ENCODE measurements around the gene MRPS33.

MRPS33 gene

GRCh38 chr7:140998715-140999114 is 16.0 kb downstream of the MRPS33 start:
- DNase-seq (ENCODE audit: low read depth, low spot score), result no peak
- in situ Hi-C loops (cut with HindIII; ENCODE audit: low sequenced_read_pairs), result no loop called here
- TF ChIP-seq, protein P1, sequence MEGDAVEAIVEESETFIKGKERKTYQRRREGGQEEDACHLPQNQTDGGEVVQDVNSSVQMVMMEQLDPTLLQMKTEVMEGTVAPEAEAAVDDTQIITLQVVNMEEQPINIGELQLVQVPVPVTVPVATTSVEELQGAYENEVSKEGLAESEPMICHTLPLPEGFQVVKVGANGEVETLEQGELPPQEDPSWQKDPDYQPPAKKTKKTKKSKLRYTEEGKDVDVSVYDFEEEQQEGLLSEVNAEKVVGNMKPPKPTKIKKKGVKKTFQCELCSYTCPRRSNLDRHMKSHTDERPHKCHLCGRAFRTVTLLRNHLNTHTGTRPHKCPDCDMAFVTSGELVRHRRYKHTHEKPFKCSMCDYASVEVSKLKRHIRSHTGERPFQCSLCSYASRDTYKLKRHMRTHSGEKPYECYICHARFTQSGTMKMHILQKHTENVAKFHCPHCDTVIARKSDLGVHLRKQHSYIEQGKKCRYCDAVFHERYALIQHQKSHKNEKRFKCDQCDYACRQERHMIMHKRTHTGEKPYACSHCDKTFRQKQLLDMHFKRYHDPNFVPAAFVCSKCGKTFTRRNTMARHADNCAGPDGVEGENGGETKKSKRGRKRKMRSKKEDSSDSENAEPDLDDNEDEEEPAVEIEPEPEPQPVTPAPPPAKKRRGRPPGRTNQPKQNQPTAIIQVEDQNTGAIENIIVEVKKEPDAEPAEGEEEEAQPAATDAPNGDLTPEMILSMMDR (IDR thresholded peaks at IDR 0.05; ENCODE audit: low read depth, low read length), result no peak
- H3K4me3 ChIP-seq (ENCODE audit: low read depth, low read length), result no peak overlapping the region

GRCh38 chr7:140992422-140992821 is 22.3 kb downstream of the MRPS33 start:
- DNase-seq (ENCODE audit: low read depth, low spot score), result no peak
- in situ Hi-C loops (cut with HindIII; ENCODE audit: low sequenced_read_pairs), result no loop called here
- no peak overlapping the region for H3K4me3 ChIP-seq (ENCODE audit: low read depth, low read length)
- TF ChIP-seq, protein P1 (IDR thresholded peaks at IDR 0.05; ENCODE audit: low read depth, low read length), result no peak

- in situ Hi-C loops (cut with HindIII; ENCODE audit: low sequenced_read_pairs), result no loop called here
- H3K4me3 ChIP-seq (ENCODE audit: low read depth, low read length), result no peak overlapping the region
- DNase-seq (ENCODE audit: low read depth, low spot score), result no peak
- TF ChIP-seq, protein P1 (IDR thresholded peaks at IDR 0.05; ENCODE audit: low read depth, low read length), result no peak
Measured at GRCh38 chr7:140990193-140990962, 24.4 kb downstream of the MRPS33 start.

DNA sequence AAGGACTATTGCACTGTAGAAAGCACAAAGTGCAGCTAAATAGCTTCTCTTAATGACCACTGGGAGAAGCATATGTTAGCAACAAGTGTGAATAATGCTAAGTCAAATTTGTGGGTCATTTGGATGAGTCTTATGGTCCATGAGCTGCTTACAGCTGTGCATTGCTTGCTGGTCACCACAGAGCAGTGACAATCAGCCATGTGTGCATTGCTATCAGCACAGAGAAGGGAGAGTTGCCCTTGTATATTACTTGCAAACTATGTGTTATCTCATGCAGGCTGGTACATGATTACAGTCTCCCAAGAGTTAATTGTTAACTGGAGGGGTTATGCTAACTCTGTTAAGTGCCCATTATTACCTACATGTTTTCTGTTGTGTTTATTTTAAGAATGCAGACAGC is 25.7 kb downstream of the MRPS33 start:
- H3K4me3 ChIP-seq (ENCODE audit: low read depth, low read length), result no peak overlapping the region
- TF ChIP-seq, protein P1 (IDR thresholded peaks at IDR 0.05; ENCODE audit: low read depth, low read length), result no peak
- DNase-seq (ENCODE audit: low read depth, low spot score), result no peak
- in situ Hi-C loops (cut with HindIII; ENCODE audit: low sequenced_read_pairs), result no loop called here

DNA sequence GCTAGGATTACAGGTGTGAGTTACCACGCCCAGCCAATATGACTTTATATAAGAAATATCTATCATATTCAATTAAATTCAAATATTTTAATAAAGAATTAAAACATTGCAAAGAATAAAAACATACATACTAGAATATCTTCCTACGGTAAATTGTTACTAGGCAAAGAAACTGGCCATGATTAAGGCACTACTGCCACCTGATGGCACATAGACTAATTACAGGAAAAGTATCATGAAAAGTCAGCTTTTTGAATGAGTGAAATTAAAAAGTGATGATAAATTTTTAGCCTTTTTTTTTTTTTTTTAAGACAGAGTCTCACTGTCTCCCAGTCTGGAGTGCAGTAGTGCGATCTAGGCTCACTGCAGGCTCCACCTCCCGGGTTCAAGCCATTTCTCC is 30.9 kb downstream of the MRPS33 start:
- H3K4me3 ChIP-seq (ENCODE audit: low read depth, low read length), result no peak overlapping the region
- no peak for DNase-seq (ENCODE audit: low read depth, low spot score)
- in situ Hi-C loops (cut with HindIII; ENCODE audit: low sequenced_read_pairs), result no loop called here
- TF ChIP-seq, protein P1 (IDR thresholded peaks at IDR 0.05; ENCODE audit: low read depth, low read length), result peak; percentile 14

DNA sequence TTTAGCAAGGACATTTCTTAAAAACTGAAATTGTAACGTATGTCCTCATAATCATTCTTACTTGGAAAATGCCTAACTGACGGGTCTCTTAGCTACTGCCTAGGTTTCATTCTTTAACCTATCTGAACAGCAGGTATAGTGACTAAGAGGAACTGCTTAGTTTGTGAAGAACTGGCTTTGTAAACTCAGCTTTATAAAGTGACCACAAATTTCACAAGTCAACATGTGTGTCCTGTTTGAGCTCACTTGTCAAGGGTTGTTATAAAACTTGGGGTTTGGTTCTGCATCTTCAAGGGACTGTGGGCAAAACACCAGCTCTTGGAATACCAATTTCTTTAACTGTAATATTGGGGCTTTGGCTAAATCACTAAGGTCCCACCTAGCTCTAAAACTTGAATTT is 32.2 kb downstream of the MRPS33 start:
- DNase-seq (ENCODE audit: low read depth, low spot score), result no peak
- TF ChIP-seq, protein P1 (IDR thresholded peaks at IDR 0.05; ENCODE audit: low read depth, low read length), result no peak
- no peak overlapping the region for H3K4me3 ChIP-seq (ENCODE audit: low read depth, low read length)
- in situ Hi-C loops (cut with HindIII; ENCODE audit: low sequenced_read_pairs), result no loop called here

Data from astrocyte of the spinal cord (primary cell).